NCI-H1436 treated with DMSO at 0.1 percent for 48 hours (cell line): ENCODE results near the gene SACS.
"Not testable (repeated sequence)": the region's sequence is repeated elsewhere in the genome, so short reads cannot be mapped to it uniquely, and the experiment has no call there.

Source experiments
- DNase-seq: peaks from one replicate; lab custom pipeline; 2025; lab: John Stamatoyannopoulos, UW

The SACS gene

GRCh38 chr13:23414682-23415081, 18.8 kb downstream of the SACS start:
- DNase-seq = no peak

- no peak for DNase-seq
These were observed 21.8 kb downstream of the SACS start for GRCh38 chr13:23411706-23412105.

DNA sequence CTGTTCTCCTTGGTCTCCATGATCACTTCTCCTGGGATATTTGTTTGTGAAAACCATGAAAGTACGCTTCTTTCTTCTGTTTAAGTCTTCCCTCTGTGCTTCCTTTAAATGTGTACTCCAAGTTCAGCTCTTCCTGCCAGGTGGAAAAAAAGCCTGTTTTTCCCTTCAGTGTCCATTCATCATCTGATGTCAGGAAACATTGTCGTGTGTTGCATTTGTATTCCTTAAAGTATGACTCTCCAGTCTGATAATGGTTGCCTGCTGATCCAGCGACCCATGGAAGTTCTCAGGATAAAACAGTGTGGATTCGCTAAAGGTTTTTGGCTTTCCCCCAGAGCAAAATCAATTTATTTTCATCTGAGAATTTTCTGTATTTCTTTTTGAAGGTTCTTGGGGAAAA, 22.3 kb downstream of the SACS start:
- DNase-seq = no peak

GRCh38 chr13:23408026-23408425, 25.5 kb downstream of the SACS start:
- DNase-seq = no peak

DNA sequence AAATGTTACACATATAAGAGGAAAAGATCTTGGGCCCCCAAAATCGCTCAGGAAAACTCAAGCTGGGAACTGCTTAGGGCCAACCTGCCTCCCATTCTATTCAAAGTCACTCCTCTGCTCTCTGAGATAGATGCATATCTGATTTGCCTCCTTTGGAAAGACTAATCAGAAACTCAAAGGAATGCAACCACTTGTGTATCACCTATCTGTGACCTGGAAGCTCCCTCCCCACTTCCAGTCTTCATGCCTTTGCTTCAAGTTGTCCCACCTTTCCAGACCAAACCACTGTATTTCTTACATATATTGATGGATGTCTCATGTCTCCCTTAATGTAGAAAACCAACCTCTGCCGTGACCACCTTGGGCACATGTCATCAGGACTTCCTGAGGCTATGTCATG, 32.3 kb downstream of the SACS start:
- not testable (repeated sequence) for DNase-seq

- no peak for DNase-seq
These were observed 34.2 kb downstream of the SACS start for GRCh38 chr13:23399347-23399746.

DNA sequence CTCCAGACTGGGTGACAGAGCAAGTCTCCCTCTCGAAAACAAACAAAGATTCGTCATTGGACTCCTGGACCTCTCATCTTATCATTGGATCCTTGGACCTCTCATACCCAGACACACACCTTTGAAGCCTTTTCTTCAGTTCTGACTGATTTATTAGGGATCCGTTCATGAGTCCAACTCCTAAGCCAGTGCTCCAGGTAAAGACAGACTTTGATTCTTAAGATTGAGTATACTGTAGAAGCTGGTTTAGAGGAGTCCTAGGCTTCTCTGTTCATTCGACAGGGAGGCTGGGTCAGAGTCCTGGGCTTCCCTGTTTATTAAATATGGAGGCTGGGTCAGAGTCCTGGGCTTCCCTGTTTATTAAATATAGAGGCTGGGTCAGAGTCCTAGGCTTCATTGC, 38.7 kb downstream of the SACS start:
- DNase-seq = no peak

- no peak for DNase-seq
These were observed 40.4 kb downstream of the SACS start for GRCh38 chr13:23392925-23393645.

DNA sequence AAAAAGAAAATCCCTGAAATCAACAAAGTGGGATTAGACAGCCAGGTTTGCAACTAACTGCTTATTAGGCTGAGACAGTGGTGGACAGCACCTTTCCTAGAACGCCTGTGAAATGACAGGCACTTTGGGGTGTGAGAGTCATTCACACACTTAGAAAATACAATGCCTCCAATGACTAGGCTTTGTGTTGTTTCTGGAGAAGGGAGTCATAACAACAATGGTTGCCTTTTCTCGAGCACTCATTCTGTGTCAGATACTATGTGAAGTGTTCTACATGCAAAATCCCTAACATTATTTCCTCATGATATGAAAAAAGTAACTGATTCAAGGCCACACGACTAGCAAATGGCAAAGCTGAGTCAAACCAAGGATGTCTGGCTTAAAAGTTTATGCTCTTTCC, 41.2 kb downstream of the SACS start:
- no peak for DNase-seq

DNA sequence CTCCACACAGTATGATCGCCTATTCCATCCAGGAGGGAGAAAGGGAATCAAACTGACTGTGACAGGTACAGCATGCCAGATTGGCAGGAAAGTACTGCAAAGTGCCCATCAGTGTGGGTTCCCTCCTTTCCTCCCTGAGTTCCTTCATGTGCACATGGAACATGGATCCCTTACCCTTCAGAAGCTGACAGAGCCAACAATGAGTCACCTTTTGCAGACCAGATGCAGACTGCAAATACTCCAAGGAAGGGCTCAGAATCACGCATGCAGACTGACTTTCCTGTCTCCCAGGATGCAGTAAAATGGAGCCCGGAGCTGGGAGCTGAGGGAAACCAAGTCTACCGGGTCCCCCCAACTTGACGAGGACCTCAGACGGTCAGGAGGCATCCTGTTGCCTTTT, 41.8 kb downstream of the SACS start:
- DNase-seq = no peak

DNA sequence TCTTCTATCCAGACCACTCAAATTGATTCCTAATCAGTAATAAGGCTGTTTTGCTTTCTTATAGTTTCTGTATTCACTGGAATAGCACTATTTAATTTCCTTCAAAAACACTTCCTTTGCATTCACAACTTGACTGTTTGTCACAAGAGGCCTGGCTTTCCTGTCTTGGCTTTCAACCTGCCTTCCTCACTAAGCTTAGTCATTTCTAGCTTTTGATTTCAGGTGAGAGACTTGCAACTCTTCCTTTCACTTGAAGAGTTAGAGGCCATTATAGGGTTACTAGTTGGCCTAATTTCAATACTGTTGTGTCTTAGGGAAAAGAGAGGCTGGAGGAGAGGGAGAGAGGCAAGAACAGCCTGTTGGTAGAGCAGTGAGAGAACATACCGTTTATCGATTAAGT, 47.0 kb downstream of the SACS start:
- DNase-seq = no peak

DNA sequence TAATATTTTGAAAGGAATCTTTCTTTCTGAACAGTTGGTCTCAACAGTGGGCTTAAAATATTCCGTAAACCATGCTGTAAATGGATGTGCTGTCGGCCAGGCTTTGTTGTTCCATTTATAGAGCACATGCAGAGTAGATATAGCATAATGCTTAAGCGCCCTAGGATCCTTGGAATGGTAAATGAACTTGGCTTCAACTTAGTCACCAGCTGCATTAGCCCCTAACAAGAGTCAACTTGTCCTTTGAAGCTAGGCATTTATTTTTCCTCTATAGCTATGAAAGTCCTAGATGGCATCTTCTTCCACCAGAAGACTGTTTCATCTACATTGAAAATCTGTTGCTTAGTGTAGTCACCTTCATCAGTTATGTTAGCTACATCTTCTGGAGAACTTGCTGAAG, 47.6 kb downstream of the SACS start:
- DNase-seq = no peak

DNA sequence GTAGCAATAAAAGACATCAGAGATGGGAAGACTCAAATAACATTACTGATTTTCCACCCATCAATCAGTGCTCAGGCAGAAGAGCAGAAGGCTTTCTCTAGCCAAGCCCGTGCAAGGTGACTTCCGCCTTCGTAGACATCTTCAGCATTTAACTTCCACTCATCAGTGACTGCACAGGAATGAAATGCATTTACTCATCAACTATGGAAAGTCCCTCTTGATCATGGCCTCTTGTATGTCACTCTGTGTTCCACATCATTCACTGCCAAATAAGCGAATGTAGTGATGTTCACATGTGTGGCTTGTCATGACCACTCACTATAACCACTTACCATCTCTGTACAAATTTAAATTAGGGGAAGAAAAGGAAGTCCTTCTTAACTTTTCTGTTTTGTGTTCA, 49.4 kb downstream of the SACS start:
- no peak for DNase-seq

DNA sequence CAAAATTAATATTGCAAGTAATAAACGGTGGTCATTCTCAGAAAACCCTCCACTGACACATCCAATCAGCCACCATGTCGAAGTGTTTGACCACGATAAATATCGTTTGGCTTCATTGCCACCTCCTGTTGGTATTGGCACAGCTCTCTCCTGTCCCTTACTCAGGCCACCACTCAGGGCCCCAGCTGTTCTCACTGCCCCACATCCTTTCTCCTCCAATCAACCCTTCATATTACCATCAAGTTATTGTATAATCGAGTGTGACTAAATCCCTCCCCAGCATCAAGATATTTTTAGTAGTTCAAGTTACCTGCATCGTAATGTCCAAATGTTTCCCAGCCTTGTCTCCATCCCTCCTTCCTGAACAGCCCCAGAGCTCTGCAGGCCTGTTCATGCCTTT, 50.4 kb downstream of the SACS start:
- DNase-seq = no peak

DNA sequence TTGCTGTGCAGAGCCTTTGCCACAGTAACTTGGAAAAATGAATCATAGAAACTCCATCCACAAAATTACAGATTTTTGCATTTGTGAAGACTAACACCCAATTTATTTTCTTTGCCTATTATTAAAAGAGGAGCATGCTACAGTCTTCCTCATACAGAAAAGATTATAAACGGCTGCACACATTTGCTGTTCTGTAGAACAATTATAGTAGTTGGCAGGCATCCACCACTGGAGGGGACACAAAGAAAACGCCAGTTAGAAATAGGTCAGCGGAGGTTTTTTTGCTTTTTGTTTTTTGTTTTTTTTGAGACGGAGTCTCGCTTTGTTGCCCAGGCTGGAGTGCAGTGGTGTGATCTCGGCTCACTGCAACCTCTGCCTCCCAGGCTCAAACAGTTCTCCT, 51.6 kb downstream of the SACS start:
- DNase-seq = no peak

- no peak for DNase-seq
These were observed 53.0 kb downstream of the SACS start for GRCh38 chr13:23380534-23380933.

GRCh38 chr13:23377983-23378632, 55.4 kb downstream of the SACS start:
- DNase-seq = no peak

DNA sequence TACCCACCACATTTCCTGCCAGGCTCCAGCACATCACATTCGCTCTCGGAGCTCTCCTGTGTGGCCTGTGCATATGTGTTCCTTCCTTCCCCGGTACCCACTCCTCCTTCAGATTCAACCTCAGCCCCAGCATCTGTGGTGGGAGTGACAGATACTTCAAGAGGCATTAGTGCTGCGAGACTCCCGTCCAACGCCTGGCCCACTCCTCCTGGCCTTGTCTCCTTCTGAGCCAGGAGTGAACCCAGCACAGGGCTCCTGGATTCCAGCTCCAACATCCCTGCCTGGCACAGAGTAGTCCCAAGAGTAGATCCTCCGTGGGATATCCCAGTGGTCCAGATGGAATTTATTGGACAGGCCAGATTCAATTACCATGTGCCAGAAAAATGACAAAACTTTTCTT, 55.9 kb downstream of the SACS start:
- no peak for DNase-seq

- no peak for DNase-seq
These were observed 58.2 kb downstream of the SACS start for GRCh38 chr13:23375001-23375971.

DNA sequence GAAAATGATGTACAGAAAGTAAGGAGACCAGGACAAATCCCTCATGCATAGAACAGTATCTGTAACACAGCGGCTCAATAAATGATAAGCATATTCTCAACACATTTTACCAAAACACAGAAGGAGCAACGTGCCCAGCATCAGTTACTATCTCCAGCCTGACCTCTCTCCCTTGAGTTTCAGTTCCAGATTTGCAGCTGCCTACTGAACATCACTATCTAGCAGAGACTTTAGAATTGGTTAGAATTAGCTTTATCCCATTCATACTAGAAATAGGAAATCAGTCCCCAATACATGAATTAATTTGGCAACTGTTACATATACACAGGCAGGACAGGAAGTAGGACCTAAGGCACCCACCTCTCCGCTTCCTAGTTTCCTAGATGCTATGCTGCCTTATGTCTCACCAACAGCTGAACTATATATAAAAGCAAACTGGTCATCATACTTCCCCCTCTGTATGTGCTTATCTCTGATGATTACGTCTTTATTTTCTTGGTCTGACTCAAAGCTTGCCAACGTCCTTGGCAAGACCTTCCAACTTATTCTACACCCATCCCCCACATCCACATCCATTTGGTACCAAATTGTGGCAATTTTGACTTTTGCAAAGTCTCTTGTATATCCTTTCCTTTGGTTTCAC, 61.1 kb downstream of the SACS start:
- DNase-seq = no peak

- DNase-seq = no peak
These were observed 65.6 kb downstream of the SACS start for GRCh38 chr13:23367907-23368306.

GRCh38 chr13:23365652-23366051, 67.8 kb downstream of the SACS start:
- DNase-seq = no peak
